OCI-LY3 (cell line): ENCODE measurements around the gene C20orf141.

Experiments used
- CTCF ChIP-seq: fragments of 200-600, 300-600 bp; sonication (generic); IDR thresholded peaks from 2 replicates; pipeline ENCODE4 v1.5.1; 2014; ENCODE audit warnings: antibody characterized with exemption, low read length, low read depth
- EZH2phosphoT487 ChIP-seq: fragments of 200-600 bp; shearing (Covaris generic); IDR thresholded peaks from 2 replicates; pipeline ENCODE4 v1.6.1; 2018; ENCODE audit warnings: antibody characterized with exemption, mixed run types, low read depth

- TF ChIP-seq CTCF (no peak), EZH2phosphoT487 (no peak)
Observed at GRCh38 chr20:2798814-2799213, 16.0 kb upstream of the C20orf141 start.
